HepG2 (cell line): ENCODE data around the gene SFXN1. TPM values are rescaled to one million over a fixed set of nuclear protein-coding genes. Genes with fewer than 3 reads are reported as not detected.

Experiments used
- ATM ChIP-seq: fragments of 450-650 bp; IDR thresholded peaks from 2 replicates; pipeline ENCODE4 v1.7.1; 2017; ENCODE audit warnings: mild to moderate bottlenecking, borderline replicate concordance
- DDIT3 ChIP-seq: sonication (generic); formaldehyde crosslinking; IDR thresholded peaks from 2 replicates; pipeline ENCODE4 v1.4.0; 2020; ENCODE audit warnings: mild to moderate bottlenecking, missing genetic modification reagents
- FOXP1 ChIP-seq, 2 experiments: fragments of 450-650 bp in 1 of 2; IDR thresholded peaks; 2 replicates each; pipeline ENCODE4 v1.6.1; 2017 to 2018; ENCODE audit warnings: antibody characterized with exemption in 1 of 2
- GABPA ChIP-seq, 2 experiments: IDR thresholded peaks; 2 replicates each; pipeline ENCODE4 v1.6.1; 2011 to 2016; ENCODE audit warnings: low read depth in 2 of 2, low read length in 1 of 2, missing biosample characterization in 1 of 2, missing genetic modification characterization in 1 of 2
- GFI1 ChIP-seq: sonication (generic); formaldehyde crosslinking; IDR thresholded peaks from 2 replicates; pipeline ENCODE4 v1.5.0; 2020; ENCODE audit warnings: missing genetic modification reagents, mild to moderate bottlenecking, borderline replicate concordance
- GTF2F1 ChIP-seq: fragments of 150-350 bp; IDR thresholded peaks from 2 replicates; pipeline ENCODE4 v1.6.1; 2014; ENCODE audit warnings: low read length
- HDAC1 ChIP-seq: sonication (generic); formaldehyde crosslinking; IDR thresholded peaks from 2 replicates; pipeline ENCODE4 v1.5.1; 2020; ENCODE audit warnings: mild to moderate bottlenecking, missing genetic modification reagents
- HMGXB3 ChIP-seq: sonication (generic); formaldehyde crosslinking; IDR thresholded peaks from 2 replicates; pipeline ENCODE4 v1.4.0; 2020; ENCODE audit warnings: missing genetic modification reagents, borderline replicate concordance
- IKZF4 ChIP-seq: sonication (generic); formaldehyde crosslinking; IDR thresholded peaks from 2 replicates; pipeline ENCODE4 v1.5.1; 2020; ENCODE audit warnings: borderline replicate concordance, mild to moderate bottlenecking, low read depth, missing genetic modification reagents; ENCODE audit errors: not compliant biosample characterization
- IRF1 ChIP-seq: sonication (generic); formaldehyde crosslinking; IDR thresholded peaks from 2 replicates; pipeline ENCODE4 v1.4.0; 2020; ENCODE audit warnings: low read depth, mild to moderate bottlenecking, missing genetic modification reagents
- PRDM4 ChIP-seq: sonication (generic); formaldehyde crosslinking; IDR thresholded peaks from 2 replicates; pipeline ENCODE4 v1.9.0; 2021; ENCODE audit warnings: missing genetic modification reagents, borderline replicate concordance
- SAFB2 ChIP-seq: sonication (generic); formaldehyde crosslinking; IDR thresholded peaks from 2 replicates; pipeline ENCODE4 v1.5.1; 2020; ENCODE audit warnings: missing genetic modification reagents, low read depth, mild to moderate bottlenecking, borderline replicate concordance
- SETDB1 ChIP-seq: sonication (generic); formaldehyde crosslinking; IDR thresholded peaks from 2 replicates; pipeline ENCODE4 v1.5.1; 2020; ENCODE audit warnings: missing genetic modification reagents, mild to moderate bottlenecking, borderline replicate concordance
- ZBTB25 ChIP-seq: IDR thresholded peaks from 2 replicates; pipeline ENCODE4 v1.6.1; 2018; ENCODE audit warnings: missing genetic modification reagents
- ZNF205 ChIP-seq: IDR thresholded peaks from 2 replicates; pipeline ENCODE4 v1.6.1; 2018; ENCODE audit warnings: missing biosample characterization, missing genetic modification reagents
- ZNF580 ChIP-seq: IDR thresholded peaks from 2 replicates; pipeline ENCODE4 v1.6.1; 2016; ENCODE audit warnings: low read depth, borderline replicate concordance
- ZNF597 ChIP-seq: sonication (generic); formaldehyde crosslinking; IDR thresholded peaks from 2 replicates; pipeline ENCODE4 v1.5.0; 2020; ENCODE audit warnings: missing genetic modification reagents
- polyA plus RNA-seq, 8 experiments: library from polyadenylated mRNA; depleted of rRNA in 3 of 8; stranded (reverse) in 7 of 8; unstranded in 1 of 8; fragments of >200 nt; fragmentation: Illumina TruSeq in 4 of 8; extraction: Trizol in 4 of 8; gene quantifications; 2 replicates each; pipeline versions ENCODE4 v1.2.1 to v1.2.3, GENCODE V29; 2011 to 2016; ENCODE audit warnings: low read depth in 4 of 8, missing spikeins in 1 of 8, mixed read lengths in 1 of 8; ENCODE audit not compliant: insufficient read depth in 1 of 8
- total RNA-seq, 5 experiments: library from RNA; depleted of rRNA; stranded (reverse); fragments of >200 nt; fragmentation: Illumina TruSeq; extraction: Trizol; gene quantifications; 2 replicates each; pipeline ENCODE4 v1.2.3, GENCODE V29; 2016; ENCODE audit warnings: low read depth in 1 of 5

SFXN1 gene
- total and polyA plus RNA-seq, 2 of the 13 experiments (the other 11 are each of a cell fraction or from before 2014, with no cell fraction given) = 122 to 135 TPM

- TF ChIP-seq IRF1 (CRISPR knock-in tag) (no peak), ATM (no peak), GFI1 (CRISPR knock-in tag) (no peak), DDIT3 (CRISPR knock-in tag) (no peak), GTF2F1 (no peak), PRDM4 (no peak), ZBTB25 (CRISPR knock-in tag) (0 out of 2 replicates have a peak, but pooled peaks have one; percentile 16), FOXP1 (IDR thresholded peaks at IDR 0.05) (no peak), FOXP1 (CRISPR knock-in tag; IDR thresholded peaks at IDR 0.05) (no peak), ZNF205 (no peak), ZNF580 (CRISPR knock-in tag) (peak; percentile 21; the same call in 1 of the 2 replicates), SAFB2 (CRISPR knock-in tag) (no peak), HMGXB3 (peak; percentile 22; the same call in 1 of the 2 replicates), HDAC1 (peak; percentile 37; the same call in 1 of the 2 replicates), GABPA (IDR thresholded peaks at IDR 0.05; ENCODE audit: low read depth, low read length) (peak; percentile 56), GABPA (CRISPR knock-in tag; IDR thresholded peaks at IDR 0.05; ENCODE audit: low read depth) (no peak; the same call in 1 of the 2 replicates), SETDB1 (no peak), ZNF597 (CRISPR knock-in tag) (no peak), IKZF4 (CRISPR knock-in tag) (no peak)
Measured at GRCh38 chr5:175478384-175479124, at the start of gene SFXN1 (continued).
